Measurements from ENCODE around the gene CPXM2.

The CPXM2 gene

DNA sequence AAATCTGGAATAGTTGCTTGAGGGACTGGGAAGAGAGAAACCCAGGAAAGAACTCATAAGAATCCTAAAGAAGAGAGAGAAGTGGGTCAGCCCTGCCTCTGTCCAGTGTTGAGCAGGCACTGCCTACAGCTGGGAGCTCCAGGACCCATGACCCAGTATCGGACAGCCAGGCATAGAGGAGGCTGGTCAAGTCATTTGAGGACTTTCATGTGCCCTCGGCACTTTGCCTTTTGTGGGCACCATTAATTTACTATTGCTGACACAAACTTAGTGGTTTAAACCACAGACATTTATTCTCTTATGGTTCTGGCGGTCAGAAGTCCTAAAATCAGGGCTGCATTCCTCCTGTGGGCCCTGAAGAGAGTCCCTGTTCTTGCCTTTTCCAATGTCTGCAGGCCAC lies 60.3 kb downstream of the CPXM2 start:
- Histone ChIP-seq H3K27ac (ENCODE audit: low read depth, low read length) (no peak overlapping the region), H3K4me3 (ENCODE audit: low read depth, low read length) (no peak overlapping the region), H3K27me3 (ENCODE audit: control insufficient read depth, insufficient read depth, low read length) (no peaks in the 10 kb centered on the region; the same call in 1 of the 2 replicates), H3K9me3 (ENCODE audit: control insufficient read depth, insufficient read depth, low read depth, low read length) (no peaks in the 10 kb centered on the region), H3K4me1 (ENCODE audit: control insufficient read depth, insufficient read depth, low read length) (no peaks in the 10 kb centered on the region), H3K36me3 (ENCODE audit: control insufficient read depth, insufficient read depth, low read length) (no peaks in the 10 kb centered on the region), H3K9ac (ENCODE audit: low read length) (no peak overlapping the region)

DNA sequence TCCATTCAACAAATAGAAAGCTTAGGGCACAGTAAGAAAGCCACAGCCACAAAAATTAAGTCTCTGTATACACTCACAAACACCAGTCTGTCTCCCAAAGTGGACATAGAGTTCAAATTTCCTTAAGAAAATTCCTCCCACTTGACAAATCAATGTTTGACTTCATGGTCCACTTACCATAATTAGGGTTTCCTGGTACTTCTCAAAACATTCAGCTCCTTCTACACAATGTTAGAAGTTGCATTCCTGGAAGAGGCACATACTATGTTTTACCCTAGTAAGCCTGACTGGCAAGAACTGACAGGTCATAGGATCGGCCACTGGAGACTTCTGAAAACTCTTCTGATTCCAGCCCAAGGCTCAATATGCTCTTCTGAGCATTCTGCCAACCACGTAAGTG lies 70.5 kb downstream of the CPXM2 start:
- Histone ChIP-seq H3K36me3 (ENCODE audit: control insufficient read depth, insufficient read depth, low read length) (no peaks in the 10 kb centered on the region), H3K9ac (ENCODE audit: low read length) (no peak overlapping the region), H3K27me3 (ENCODE audit: control insufficient read depth, insufficient read depth, low read length) (no peaks in the 10 kb centered on the region), H3K4me1 (ENCODE audit: control insufficient read depth, insufficient read depth, low read length) (no peaks in the 10 kb centered on the region), H3K4me3 (ENCODE audit: low read depth, low read length) (no peak overlapping the region), H3K9me3 (ENCODE audit: control insufficient read depth, insufficient read depth, low read depth, low read length) (no peaks in the 10 kb centered on the region), H3K27ac (ENCODE audit: low read depth, low read length) (no peak overlapping the region)

DNA sequence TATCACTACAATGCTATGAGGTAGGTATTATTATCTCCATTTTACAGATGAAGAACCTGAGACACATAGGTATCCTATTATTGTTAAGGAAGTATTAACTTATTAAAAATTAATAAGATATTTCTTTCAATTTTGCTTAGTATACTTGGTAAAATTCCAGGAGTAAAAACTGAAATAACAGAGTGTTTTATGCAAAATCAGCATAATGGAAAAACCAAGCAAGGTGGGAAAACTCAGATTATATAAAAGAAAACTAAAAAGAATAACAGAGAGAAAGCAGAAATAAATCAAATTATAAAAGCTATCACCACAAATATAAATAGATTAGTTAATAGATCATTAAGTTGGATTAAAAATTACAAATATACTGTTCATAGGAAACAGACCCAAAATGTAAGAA lies 82.0 kb downstream of the CPXM2 start:
- H3K4me3 ChIP-seq (ENCODE audit: low read depth, low read length) = no peak overlapping the region
- no peaks in the 10 kb centered on the region for H3K9me3 ChIP-seq (ENCODE audit: control insufficient read depth, insufficient read depth, low read depth, low read length)
- no peak overlapping the region for H3K27ac ChIP-seq (ENCODE audit: low read depth, low read length)
- H3K36me3 ChIP-seq (ENCODE audit: control insufficient read depth, insufficient read depth, low read length) = no peaks in the 10 kb centered on the region
- no peak overlapping the region for H3K9ac ChIP-seq (ENCODE audit: low read length)
- no peaks in the 10 kb centered on the region for H3K27me3 ChIP-seq (ENCODE audit: control insufficient read depth, insufficient read depth, low read length)
- peaks cover 11% of the 10 kb centered on the region; the same call in 1 of the 2 replicates for H3K4me1 ChIP-seq (ENCODE audit: control insufficient read depth, insufficient read depth, low read length)

DNA sequence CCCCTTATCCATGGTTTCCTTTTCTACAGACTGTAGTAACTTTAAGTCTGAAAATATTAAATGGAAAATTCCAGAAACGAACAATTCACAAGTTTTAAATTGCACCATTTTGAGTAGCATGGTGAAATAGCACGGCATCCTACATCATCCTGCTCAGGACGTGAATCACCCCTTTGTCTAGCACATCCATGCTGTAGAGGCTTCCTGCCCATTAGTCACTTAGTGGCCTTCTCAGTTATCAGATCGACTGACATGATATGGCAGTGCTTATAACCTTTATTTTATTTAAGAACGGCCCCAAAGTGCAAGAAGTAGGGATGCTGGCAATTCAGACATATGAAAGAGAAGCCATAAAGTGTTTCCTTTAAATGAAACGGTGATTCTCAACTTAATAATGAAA lies 82.7 kb downstream of the CPXM2 start:
- Histone ChIP-seq H3K36me3 (ENCODE audit: control insufficient read depth, insufficient read depth, low read length) (no peaks in the 10 kb centered on the region), H3K4me1 (ENCODE audit: control insufficient read depth, insufficient read depth, low read length) (peaks cover 11% of the 10 kb centered on the region; the same call in 1 of the 2 replicates), H3K27me3 (ENCODE audit: control insufficient read depth, insufficient read depth, low read length) (no peaks in the 10 kb centered on the region), H3K4me3 (ENCODE audit: low read depth, low read length) (no peak overlapping the region), H3K9ac (ENCODE audit: low read length) (no peak overlapping the region), H3K27ac (ENCODE audit: low read depth, low read length) (no peak overlapping the region), H3K9me3 (ENCODE audit: control insufficient read depth, insufficient read depth, low read depth, low read length) (no peaks in the 10 kb centered on the region)

DNA sequence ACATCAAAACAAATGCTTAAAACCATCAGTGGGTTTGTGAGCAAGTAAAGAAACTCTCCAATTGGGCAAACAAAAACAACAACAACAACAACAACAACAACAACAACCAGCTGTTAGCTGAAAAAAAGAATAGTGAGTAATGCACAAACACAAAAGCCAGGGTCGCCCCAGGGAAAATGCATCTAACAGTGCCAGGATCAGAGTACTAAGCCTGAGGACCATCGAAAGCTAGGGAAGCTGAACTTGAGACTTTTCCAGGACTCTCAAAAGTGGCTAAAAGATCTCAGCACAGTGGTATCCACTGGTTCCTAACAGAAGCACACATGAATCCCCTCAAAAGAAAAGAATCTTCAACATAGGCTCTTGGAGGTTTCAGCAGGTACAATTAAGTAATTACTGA lies 83.3 kb downstream of the CPXM2 start:
- no peak overlapping the region for H3K4me3 ChIP-seq (ENCODE audit: low read depth, low read length)
- no peaks in the 10 kb centered on the region for H3K9me3 ChIP-seq (ENCODE audit: control insufficient read depth, insufficient read depth, low read depth, low read length)
- H3K9ac ChIP-seq (ENCODE audit: low read length) = no peak overlapping the region
- no peaks in the 10 kb centered on the region for H3K27me3 ChIP-seq (ENCODE audit: control insufficient read depth, insufficient read depth, low read length)
- H3K4me1 ChIP-seq (ENCODE audit: control insufficient read depth, insufficient read depth, low read length) = peaks cover 11% of the 10 kb centered on the region; the same call in 1 of the 2 replicates
- no peaks in the 10 kb centered on the region for H3K36me3 ChIP-seq (ENCODE audit: control insufficient read depth, insufficient read depth, low read length)
- H3K27ac ChIP-seq (ENCODE audit: low read depth, low read length) = no peak overlapping the region

DNA sequence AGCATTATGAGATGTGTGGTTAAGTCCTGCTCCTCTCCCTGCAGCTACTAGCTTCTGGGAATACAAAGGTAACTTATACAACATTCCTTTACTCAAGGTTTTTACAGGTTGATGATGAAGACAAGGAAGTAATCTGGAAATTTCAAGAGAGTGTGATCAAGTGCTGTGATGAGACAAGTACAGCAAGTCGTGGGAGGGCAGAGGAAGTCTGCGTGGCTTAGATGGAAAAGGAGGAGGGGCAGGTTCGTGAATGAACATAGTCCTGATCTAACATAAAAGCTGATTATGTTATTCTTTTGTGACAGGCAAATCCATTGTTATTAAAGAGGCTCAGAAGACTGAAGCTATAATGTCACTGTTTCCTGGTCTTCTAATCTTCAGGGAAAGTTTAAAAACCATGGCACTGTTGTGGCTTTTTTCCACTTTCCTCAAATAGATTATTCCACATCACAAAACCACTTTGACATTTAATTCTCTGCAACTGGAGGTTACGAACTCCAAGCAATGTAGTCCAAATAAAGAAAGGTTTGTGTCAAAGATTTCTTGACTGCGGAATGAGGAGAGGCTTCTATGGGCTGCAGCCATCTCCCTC lies 84.1 kb downstream of the CPXM2 start:
- Histone ChIP-seq H3K4me3 (ENCODE audit: low read depth, low read length) (no peak overlapping the region), H3K4me1 (ENCODE audit: control insufficient read depth, insufficient read depth, low read length) (peaks cover 11% of the 10 kb centered on the region; the same call in 1 of the 2 replicates), H3K9me3 (ENCODE audit: control insufficient read depth, insufficient read depth, low read depth, low read length) (no peaks in the 10 kb centered on the region), H3K27ac (ENCODE audit: low read depth, low read length) (no peak overlapping the region), H3K36me3 (ENCODE audit: control insufficient read depth, insufficient read depth, low read length) (no peaks in the 10 kb centered on the region), H3K27me3 (ENCODE audit: control insufficient read depth, insufficient read depth, low read length) (no peaks in the 10 kb centered on the region), H3K9ac (ENCODE audit: low read length) (no peak overlapping the region)

DNA sequence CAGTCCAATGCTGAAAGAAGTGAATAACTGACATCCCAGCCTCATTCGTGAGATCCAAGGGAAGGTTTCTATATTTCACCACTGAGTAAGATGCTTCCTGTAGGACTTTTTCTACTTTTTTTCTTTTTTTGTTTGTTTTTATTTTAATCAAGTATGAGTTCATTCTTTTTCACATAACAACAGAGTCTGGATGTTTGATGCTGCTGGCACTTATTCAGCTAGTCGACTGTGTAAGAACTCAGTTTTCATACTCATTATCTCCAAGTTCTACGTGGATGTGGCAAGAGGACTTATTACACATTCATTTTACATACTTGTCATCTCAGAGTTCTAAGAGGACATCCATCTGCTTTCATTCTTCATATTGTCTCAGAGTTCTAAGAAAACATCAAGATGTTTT lies 86.9 kb downstream of the CPXM2 start:
- H3K4me1 ChIP-seq (ENCODE audit: control insufficient read depth, insufficient read depth, low read length) = peaks cover 19% of the 10 kb centered on the region
- H3K4me3 ChIP-seq (ENCODE audit: low read depth, low read length) = no peak overlapping the region
- H3K9me3 ChIP-seq (ENCODE audit: control insufficient read depth, insufficient read depth, low read depth, low read length) = peaks cover 3% of the 10 kb centered on the region; the same call in 1 of the 2 replicates
- H3K27me3 ChIP-seq (ENCODE audit: control insufficient read depth, insufficient read depth, low read length) = no peaks in the 10 kb centered on the region
- H3K9ac ChIP-seq (ENCODE audit: low read length) = no peak overlapping the region
- no peaks in the 10 kb centered on the region for H3K36me3 ChIP-seq (ENCODE audit: control insufficient read depth, insufficient read depth, low read length)
- no peak overlapping the region for H3K27ac ChIP-seq (ENCODE audit: low read depth, low read length)

DNA sequence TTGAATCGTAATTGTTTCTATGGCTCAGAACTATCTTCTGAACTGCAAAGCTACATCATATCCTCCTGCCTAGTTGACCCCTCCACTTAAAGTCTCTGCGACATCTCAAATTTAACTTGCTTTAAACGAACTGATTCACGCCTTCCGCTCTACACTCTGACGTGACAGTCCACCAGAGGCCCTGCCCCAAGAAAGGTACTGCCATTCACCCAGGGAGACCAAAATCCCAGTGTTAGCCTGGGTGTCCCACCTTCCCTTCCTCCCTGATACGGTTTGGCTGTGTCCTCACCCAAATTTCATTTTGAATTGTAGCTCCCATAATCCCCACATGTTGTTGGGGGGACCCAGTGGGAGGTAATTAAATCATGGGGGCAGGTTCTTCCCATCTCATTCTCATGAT lies 90.8 kb downstream of the CPXM2 start:
- no peak overlapping the region for H3K9ac ChIP-seq (ENCODE audit: low read length)
- H3K27ac ChIP-seq (ENCODE audit: low read depth, low read length) = no peak overlapping the region
- peaks cover 3% of the 10 kb centered on the region; the same call in 1 of the 2 replicates for H3K9me3 ChIP-seq (ENCODE audit: control insufficient read depth, insufficient read depth, low read depth, low read length)
- no peak overlapping the region for H3K4me3 ChIP-seq (ENCODE audit: low read depth, low read length)
- peaks cover 20% of the 10 kb centered on the region for H3K4me1 ChIP-seq (ENCODE audit: control insufficient read depth, insufficient read depth, low read length)
- no peaks in the 10 kb centered on the region for H3K36me3 ChIP-seq (ENCODE audit: control insufficient read depth, insufficient read depth, low read length)
- H3K27me3 ChIP-seq (ENCODE audit: control insufficient read depth, insufficient read depth, low read length) = no peaks in the 10 kb centered on the region

DNA sequence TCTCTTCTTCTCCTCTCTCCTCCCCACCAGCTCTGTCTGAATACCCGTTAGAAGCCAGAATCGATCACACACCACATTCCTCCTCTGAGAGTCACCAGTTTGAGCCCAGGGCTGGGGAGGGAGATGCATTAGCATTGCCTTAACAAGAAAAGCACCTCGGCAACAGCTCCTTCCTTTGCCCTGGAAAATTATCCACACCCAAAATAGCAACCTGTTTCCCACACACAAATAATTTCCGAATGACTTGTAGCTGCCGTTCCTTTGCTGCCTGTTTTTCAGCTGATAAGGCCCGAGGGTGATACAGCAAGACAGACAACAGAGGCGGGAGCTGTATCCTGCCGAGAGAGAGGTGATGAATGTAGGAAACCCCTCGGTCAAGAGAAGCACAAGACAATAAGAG lies 91.3 kb downstream of the CPXM2 start:
- Histone ChIP-seq H3K27ac (ENCODE audit: low read depth, low read length) (no peak overlapping the region), H3K36me3 (ENCODE audit: control insufficient read depth, insufficient read depth, low read length) (no peaks in the 10 kb centered on the region), H3K4me1 (ENCODE audit: control insufficient read depth, insufficient read depth, low read length) (peaks cover 20% of the 10 kb centered on the region), H3K9me3 (ENCODE audit: control insufficient read depth, insufficient read depth, low read depth, low read length) (peaks cover 3% of the 10 kb centered on the region; the same call in 1 of the 2 replicates), H3K4me3 (ENCODE audit: low read depth, low read length) (no peak overlapping the region), H3K9ac (ENCODE audit: low read length) (no peak overlapping the region), H3K27me3 (ENCODE audit: control insufficient read depth, insufficient read depth, low read length) (no peaks in the 10 kb centered on the region)

DNA sequence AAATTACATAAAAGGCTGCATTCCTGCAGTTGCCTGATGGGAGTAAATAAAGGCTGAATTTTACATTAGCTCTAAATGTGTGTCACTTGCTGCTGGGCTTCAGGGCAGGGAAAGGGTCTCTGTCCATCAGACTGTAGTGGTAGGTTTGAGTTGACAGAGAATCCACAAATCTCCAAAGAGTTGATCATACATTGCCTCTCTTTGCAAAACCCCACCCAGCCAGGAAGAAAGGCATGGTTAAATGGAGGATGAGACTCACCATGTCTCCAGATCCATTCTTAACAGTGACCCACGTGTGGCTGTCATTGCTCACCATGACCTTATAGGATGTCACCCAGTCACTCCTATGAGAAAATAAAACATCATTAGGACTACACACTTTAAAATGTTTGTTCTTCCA lies 92.8 kb downstream of the CPXM2 start:
- H3K27ac ChIP-seq (ENCODE audit: low read depth, low read length) = no peak overlapping the region
- peaks cover 20% of the 10 kb centered on the region for H3K4me1 ChIP-seq (ENCODE audit: control insufficient read depth, insufficient read depth, low read length)
- no peaks in the 10 kb centered on the region for H3K36me3 ChIP-seq (ENCODE audit: control insufficient read depth, insufficient read depth, low read length)
- H3K27me3 ChIP-seq (ENCODE audit: control insufficient read depth, insufficient read depth, low read length) = no peaks in the 10 kb centered on the region
- H3K9ac ChIP-seq (ENCODE audit: low read length) = no peak overlapping the region
- H3K9me3 ChIP-seq (ENCODE audit: control insufficient read depth, insufficient read depth, low read depth, low read length) = peaks cover 3% of the 10 kb centered on the region; the same call in 1 of the 2 replicates
- H3K4me3 ChIP-seq (ENCODE audit: low read depth, low read length) = no peak overlapping the region

DNA sequence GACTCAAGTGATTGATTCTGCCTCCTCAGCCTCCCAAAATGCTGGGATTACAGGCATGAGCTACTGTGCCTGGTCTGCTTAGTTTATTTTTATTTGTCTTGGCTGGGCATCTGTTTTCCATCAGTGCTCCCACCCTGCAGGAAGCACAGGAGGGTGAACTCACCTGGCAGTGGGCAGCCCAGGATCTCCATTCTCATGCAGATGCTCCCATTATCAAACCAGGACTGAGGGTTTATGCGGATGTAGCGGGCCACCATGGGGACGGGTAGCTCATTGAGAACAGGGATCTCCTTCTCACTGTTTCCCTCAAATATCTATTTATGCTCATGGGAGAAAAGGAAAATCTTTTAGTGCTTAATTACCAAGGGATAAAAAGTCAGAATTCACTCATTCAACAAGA lies 93.8 kb downstream of the CPXM2 start:
- Histone ChIP-seq H3K36me3 (ENCODE audit: control insufficient read depth, insufficient read depth, low read length) (no peaks in the 10 kb centered on the region), H3K9ac (ENCODE audit: low read length) (no peak overlapping the region), H3K4me1 (ENCODE audit: control insufficient read depth, insufficient read depth, low read length) (peaks cover 20% of the 10 kb centered on the region), H3K27me3 (ENCODE audit: control insufficient read depth, insufficient read depth, low read length) (no peaks in the 10 kb centered on the region), H3K9me3 (ENCODE audit: control insufficient read depth, insufficient read depth, low read depth, low read length) (peaks cover 3% of the 10 kb centered on the region; the same call in 1 of the 2 replicates), H3K4me3 (ENCODE audit: low read depth, low read length) (no peak overlapping the region), H3K27ac (ENCODE audit: low read depth, low read length) (no peak overlapping the region)

All from HUES6 (cell line).